Measurements from ENCODE around the gene LRBA. TPM values are rescaled to one million over a fixed set of nuclear protein-coding genes. Genes with fewer than 3 reads are reported as not detected.

The LRBA gene
- total RNA-seq, 5 donors from 2014 or later (not counting 1 experiment from before 2014, with no cell fraction given) = 56.1 to 81.7 (median 56.9) TPM

DNA sequence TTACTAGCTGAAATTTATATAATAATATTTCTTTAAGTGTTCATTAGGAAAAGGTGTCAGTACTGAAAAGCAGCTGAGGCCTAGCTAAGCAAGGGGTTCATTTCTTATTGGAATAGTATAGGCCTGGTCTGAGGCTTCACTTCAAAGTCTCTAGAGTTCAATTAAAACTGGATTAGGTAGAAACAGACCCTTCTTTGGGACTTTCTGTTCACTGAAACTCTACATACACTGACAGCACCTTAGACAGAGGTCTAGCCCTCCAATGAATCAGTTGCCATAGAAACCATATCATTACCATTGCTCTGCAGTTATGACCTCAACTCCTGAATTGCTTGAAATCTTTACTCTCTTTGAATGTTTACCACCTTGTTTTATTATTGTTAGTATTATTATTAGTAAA lies 519.5 kb downstream of the LRBA start:
- no peaks in the 10 kb centered on the region for H3K36me3 ChIP-seq (ENCODE audit: control insufficient read depth in 2 of 2, extremely low read depth in 1 of 2, insufficient read depth in 1 of 2, low read length in 1 of 2)
- H3K4me1 ChIP-seq (ENCODE audit: control insufficient read depth in 1 of 2, extremely low read depth in 1 of 2, insufficient read depth in 2 of 2, low read length in 2 of 2) = no peaks in the 10 kb centered on the region
- Mint-ChIP-seq H3K27me3 (no peaks in the 10 kb centered on the region), H3K36me3 (peaks cover 5% of the 10 kb centered on the region), H3K9me3 (no peaks in the 10 kb centered on the region), H3K4me1 (peaks cover 0 to 3% (median 0%) of the 10 kb centered on the region in 3 donors), H3K4me3 (no peak overlapping the region), H3K27ac (no peak overlapping the region)
- ATAC-seq (replicated peaks in 1 of 4) (no peak), DNase-seq (no peak)
- no peak overlapping the region for H3K4me3 ChIP-seq (ENCODE audit: control insufficient read depth in 1 of 2, extremely low read depth in 1 of 2, low read length in 1 of 2)
- no peaks in the 10 kb centered on the region for H3K9me3 ChIP-seq
- POLR2A ChIA-PET = interaction anchor here (0.6 kb wide), 3 partner anchors 13 to 514 kb away, joined by 3 to 8 read pairs (median 3); no protein-coding TSS in a partner anchor
- H3K27me3 ChIP-seq (replicated peaks in 1 of 2; ENCODE audit: control insufficient read depth in 2 of 2, extremely low read depth in 1 of 2, insufficient read depth in 2 of 2, low read length in 1 of 2) = no peaks in the 10 kb centered on the region
- no peak overlapping the region for H3K27ac ChIP-seq (ENCODE audit: low read length)
- CTCF ChIA-PET = interaction anchor here in 1 of 2 donors (0.6 kb wide), 1 partner anchor 510 kb away, joined by 3 read pairs; no protein-coding TSS in a partner anchor

DNA sequence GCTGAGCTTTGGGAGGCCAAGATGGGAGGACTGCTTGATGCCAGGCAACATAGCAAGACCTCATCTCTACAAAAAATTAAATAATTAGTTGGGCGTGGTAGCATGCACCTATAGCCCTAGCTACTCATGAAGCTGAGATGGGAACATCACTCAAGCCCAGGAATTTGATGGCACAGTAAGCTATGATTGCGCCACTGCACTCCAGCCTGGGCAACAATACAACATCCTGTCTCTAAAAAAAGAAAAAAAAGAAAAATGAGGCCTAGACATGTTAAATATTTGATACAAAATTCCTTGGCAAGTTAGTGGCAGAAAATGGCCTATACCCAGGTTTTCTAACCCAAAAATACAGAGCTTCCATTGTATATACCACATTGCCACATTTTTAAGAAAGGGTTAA lies 521.2 kb downstream of the LRBA start:
- peaks cover 0 to 3% (median 0%) of the 10 kb centered on the region in 3 donors for H3K4me1 Mint-ChIP-seq

DNA sequence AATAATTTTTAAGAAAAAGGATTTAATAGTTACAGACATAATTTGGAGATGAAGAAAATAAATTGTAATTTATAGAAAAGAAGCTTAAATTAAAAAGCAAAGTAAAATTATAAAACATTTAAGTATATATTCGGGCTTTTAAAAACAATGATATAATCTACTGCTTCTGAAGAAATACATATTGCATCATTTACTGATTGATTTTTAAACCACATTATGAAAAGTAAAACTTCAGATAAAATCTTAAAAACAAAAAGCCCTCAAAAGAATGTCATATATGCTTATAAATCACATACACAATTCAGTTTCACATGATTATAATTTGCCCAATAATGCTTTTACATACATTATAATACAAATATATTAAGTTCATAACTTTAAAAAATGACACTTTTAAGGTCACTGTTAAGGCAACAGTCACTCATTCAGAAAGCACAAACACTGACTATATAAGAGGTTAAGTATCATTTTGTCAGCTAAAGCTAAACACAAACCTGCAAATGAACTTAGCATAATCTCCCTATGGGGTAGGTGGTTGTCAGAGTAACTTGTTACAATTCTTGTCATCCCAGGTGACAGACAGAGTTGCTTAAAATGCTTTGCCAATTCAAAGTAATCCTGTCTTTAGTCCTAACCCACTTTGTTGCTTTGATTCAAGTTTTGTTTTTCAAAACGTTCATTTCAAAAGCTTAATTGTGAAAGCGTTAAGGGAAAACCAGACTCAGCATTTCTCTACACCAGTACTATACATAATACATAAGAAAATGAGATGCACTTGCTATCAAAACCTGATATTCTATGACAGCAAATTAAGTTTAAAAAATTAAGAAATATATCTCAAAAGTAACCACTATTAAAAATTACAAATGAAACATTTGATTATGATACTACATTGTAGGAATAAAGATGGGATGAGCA lies 523.7 kb downstream of the LRBA start:
- no peak for ATAC-seq (replicated peaks in 1 of 4)
- Mint-ChIP-seq H3K27me3 (no peaks in the 10 kb centered on the region), H3K27ac (no peak overlapping the region), H3K9me3 (no peaks in the 10 kb centered on the region), H3K36me3 (peaks cover 22% of the 10 kb centered on the region), H3K4me1 (peaks cover 0 to 3% (median 0%) of the 10 kb centered on the region in 3 donors), H3K4me3 (no peak overlapping the region)
- ChIA-PET CTCF (interaction anchor here in 1 of 2 donors (0.7 kb wide), 1 partner anchor 15 kb away, joined by 4 read pairs; no protein-coding TSS in a partner anchor), POLR2A (no interaction called here)
- Histone ChIP-seq H3K36me3 (ENCODE audit: control insufficient read depth in 2 of 2, extremely low read depth in 1 of 2, insufficient read depth in 1 of 2, low read length in 1 of 2) (peaks cover 0 to 6% of the 10 kb centered on the region in 2 donors), H3K9me3 (no peaks in the 10 kb centered on the region), H3K4me3 (ENCODE audit: control insufficient read depth in 1 of 2, extremely low read depth in 1 of 2, low read length in 1 of 2) (no peak overlapping the region), H3K27ac (ENCODE audit: low read length) (no peak overlapping the region), H3K4me1 (ENCODE audit: control insufficient read depth in 1 of 2, extremely low read depth in 1 of 2, insufficient read depth in 2 of 2, low read length in 2 of 2) (no peaks in the 10 kb centered on the region), H3K27me3 (replicated peaks in 1 of 2; ENCODE audit: control insufficient read depth in 2 of 2, extremely low read depth in 1 of 2, insufficient read depth in 2 of 2, low read length in 1 of 2) (no peaks in the 10 kb centered on the region)
- WGBS (ENCODE audit: insufficient coverage) = no CpG with 5 or more reads among the region's 3 CpGs
- no peak for DNase-seq

More for the DNA sequence above, 521.2 kb downstream of the LRBA start:
- peaks cover 0 to 3% of the 10 kb centered on the region in 2 donors for H3K36me3 ChIP-seq (ENCODE audit: control insufficient read depth in 2 of 2, extremely low read depth in 1 of 2, insufficient read depth in 1 of 2, low read length in 1 of 2)
- WGBS (ENCODE audit: insufficient coverage) = no CpG with 5 or more reads among the region's 2 CpGs
- Mint-ChIP-seq H3K4me3 (no peak overlapping the region), H3K27ac (no peak overlapping the region), H3K9me3 (no peaks in the 10 kb centered on the region), H3K36me3 (peaks cover 15% of the 10 kb centered on the region), H3K27me3 (no peaks in the 10 kb centered on the region)
- DNase-seq (no peak), ATAC-seq (replicated peaks in 1 of 4) (no peak)
- H3K9me3 ChIP-seq = no peaks in the 10 kb centered on the region
- no peaks in the 10 kb centered on the region for H3K4me1 ChIP-seq (ENCODE audit: control insufficient read depth in 1 of 2, extremely low read depth in 1 of 2, insufficient read depth in 2 of 2, low read length in 2 of 2)
- H3K27me3 ChIP-seq (replicated peaks in 1 of 2; ENCODE audit: control insufficient read depth in 2 of 2, extremely low read depth in 1 of 2, insufficient read depth in 2 of 2, low read length in 1 of 2) = no peaks in the 10 kb centered on the region
- no peak overlapping the region for H3K4me3 ChIP-seq (ENCODE audit: control insufficient read depth in 1 of 2, extremely low read depth in 1 of 2, low read length in 1 of 2)
- H3K27ac ChIP-seq (ENCODE audit: low read length) = no peak overlapping the region
- ChIA-PET POLR2A (interaction anchor here in 1 of 2 donors (0.7 kb wide), 1 partner anchor 531 kb away, joined by 3 read pairs; no protein-coding TSS in a partner anchor), CTCF (interaction anchor here in 1 of 2 donors (0.6 kb wide), 1 partner anchor 962 kb away, joined by 3 read pairs; no protein-coding TSS in a partner anchor)

DNA sequence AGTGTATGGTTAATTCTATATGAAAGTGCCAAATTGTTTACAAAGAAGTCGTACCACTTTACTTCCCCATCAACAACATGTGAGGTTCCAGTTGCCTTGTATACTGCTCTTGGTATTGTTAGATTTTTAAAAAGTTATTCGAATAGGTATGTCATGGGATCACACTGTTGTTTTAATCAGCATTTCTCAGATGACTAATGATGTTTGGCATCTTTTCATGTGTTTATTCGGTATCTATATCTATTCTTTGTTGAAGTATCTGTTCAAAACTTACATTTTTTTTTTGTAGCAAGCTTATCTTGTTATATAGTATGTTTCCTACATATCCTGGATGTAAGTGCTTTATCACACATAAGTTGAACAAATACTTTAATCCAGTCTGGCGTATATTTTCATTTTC lies 532.5 kb downstream of the LRBA start:
- no peaks in the 10 kb centered on the region for H3K27me3 ChIP-seq (replicated peaks in 1 of 2; ENCODE audit: control insufficient read depth in 2 of 2, extremely low read depth in 1 of 2, insufficient read depth in 2 of 2, low read length in 1 of 2)
- ATAC-seq (replicated peaks in 1 of 4) = no peak
- Mint-ChIP-seq H3K4me3 (no peak overlapping the region), H3K4me1 (no peaks in the 10 kb centered on the region), H3K27ac (no peak overlapping the region), H3K9me3 (no peaks in the 10 kb centered on the region), H3K27me3 (no peaks in the 10 kb centered on the region), H3K36me3 (peaks cover 52% of the 10 kb centered on the region)
- H3K4me1 ChIP-seq (ENCODE audit: control insufficient read depth in 1 of 2, extremely low read depth in 1 of 2, insufficient read depth in 2 of 2, low read length in 2 of 2) = no peaks in the 10 kb centered on the region
- no peak overlapping the region for H3K27ac ChIP-seq (ENCODE audit: low read length)
- ChIA-PET CTCF (no interaction called here), POLR2A (interaction anchor here in 1 of 2 donors (0.5 kb wide), 1 partner anchor 13 kb away, joined by 3 read pairs; no protein-coding TSS in a partner anchor)
- WGBS (ENCODE audit: insufficient coverage) = no CpG with 5 or more reads among the region's 4 CpGs
- H3K36me3 ChIP-seq (ENCODE audit: control insufficient read depth in 2 of 2, extremely low read depth in 1 of 2, insufficient read depth in 1 of 2, low read length in 1 of 2) = peaks cover 4 to 10% of the 10 kb centered on the region in 2 donors
- no peaks in the 10 kb centered on the region for H3K9me3 ChIP-seq
- no peak overlapping the region for H3K4me3 ChIP-seq (ENCODE audit: control insufficient read depth in 1 of 2, extremely low read depth in 1 of 2, low read length in 1 of 2)
- no peak for DNase-seq

DNA sequence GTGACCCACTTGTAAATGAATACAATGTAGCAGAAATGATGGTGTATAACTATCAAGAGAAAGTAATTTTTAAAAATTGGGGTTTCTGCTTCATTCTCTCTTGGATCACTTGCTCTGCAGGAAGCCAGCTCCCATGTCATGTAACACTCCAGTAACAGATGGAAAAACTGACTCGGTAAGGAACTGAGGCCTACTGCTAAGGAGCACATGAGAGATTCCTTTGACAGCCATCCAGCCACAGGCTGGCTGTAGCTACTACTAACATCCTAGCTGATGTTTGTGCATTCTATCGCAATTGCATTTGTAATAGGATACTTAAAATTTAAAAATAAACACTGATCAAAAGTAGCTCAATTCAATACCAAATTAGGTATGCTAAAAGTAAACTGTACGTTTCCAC lies 535.4 kb downstream of the LRBA start:
- no peaks in the 10 kb centered on the region for H3K27me3 Mint-ChIP-seq
- CTCF ChIA-PET = no interaction called here
- H3K4me3 Mint-ChIP-seq = no peak overlapping the region
- H3K27ac Mint-ChIP-seq = no peak overlapping the region
- Histone ChIP-seq H3K27me3 (replicated peaks in 1 of 2; ENCODE audit: control insufficient read depth in 2 of 2, extremely low read depth in 1 of 2, insufficient read depth in 2 of 2, low read length in 1 of 2) (no peaks in the 10 kb centered on the region), H3K36me3 (ENCODE audit: control insufficient read depth in 2 of 2, extremely low read depth in 1 of 2, insufficient read depth in 1 of 2, low read length in 1 of 2) (peaks cover 4% of the 10 kb centered on the region in 2 donors), H3K9me3 (no peaks in the 10 kb centered on the region), H3K4me1 (ENCODE audit: control insufficient read depth in 1 of 2, extremely low read depth in 1 of 2, insufficient read depth in 2 of 2, low read length in 2 of 2) (no peaks in the 10 kb centered on the region), H3K4me3 (ENCODE audit: control insufficient read depth in 1 of 2, extremely low read depth in 1 of 2, low read length in 1 of 2) (no peak overlapping the region), H3K27ac (ENCODE audit: low read length) (no peak overlapping the region)
- no peaks in the 10 kb centered on the region for H3K4me1 Mint-ChIP-seq
- no peaks in the 10 kb centered on the region for H3K9me3 Mint-ChIP-seq
- POLR2A ChIA-PET = interaction anchor here in 1 of 2 donors (0.6 kb wide), 1 partner anchor 101 kb away, joined by 7 read pairs; no protein-coding TSS in a partner anchor
- DNase-seq (no peak), ATAC-seq (replicated peaks in 1 of 4) (no peak)
- WGBS (ENCODE audit: insufficient coverage) = 100% methylated on average over 1 of the region's 3 CpGs
- peaks cover 51% of the 10 kb centered on the region for H3K36me3 Mint-ChIP-seq

DNA sequence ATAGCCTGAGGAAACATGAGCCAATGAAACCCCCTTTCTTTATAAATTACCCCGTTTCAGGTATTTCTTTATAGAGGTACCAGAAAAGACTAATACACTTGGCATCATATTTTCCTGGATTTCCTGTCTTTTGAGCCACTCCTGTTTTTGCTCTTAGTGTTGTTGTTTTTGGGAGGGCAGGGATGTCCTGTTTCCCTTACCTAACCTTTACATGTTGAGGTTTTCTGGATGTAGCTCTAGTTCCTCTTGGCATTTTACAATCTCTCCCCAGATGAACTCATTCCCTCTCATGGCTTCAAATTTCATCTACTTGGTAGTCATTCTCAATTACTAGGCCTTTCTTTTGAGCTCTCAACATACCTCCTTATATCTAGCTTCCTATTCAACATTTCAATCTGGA lies 537.2 kb downstream of the LRBA start:
- Mint-ChIP-seq H3K36me3 (peaks cover 63% of the 10 kb centered on the region), H3K9me3 (no peaks in the 10 kb centered on the region), H3K4me1 (no peaks in the 10 kb centered on the region), H3K27ac (no peak overlapping the region), H3K27me3 (no peaks in the 10 kb centered on the region), H3K4me3 (no peak overlapping the region)
- ATAC-seq (replicated peaks in 1 of 4) (no peak), DNase-seq (no peak)
- Histone ChIP-seq H3K4me1 (ENCODE audit: control insufficient read depth in 1 of 2, extremely low read depth in 1 of 2, insufficient read depth in 2 of 2, low read length in 2 of 2) (no peaks in the 10 kb centered on the region), H3K36me3 (ENCODE audit: control insufficient read depth in 2 of 2, extremely low read depth in 1 of 2, insufficient read depth in 1 of 2, low read length in 1 of 2) (peaks cover 4 to 7% of the 10 kb centered on the region in 2 donors), H3K4me3 (ENCODE audit: control insufficient read depth in 1 of 2, extremely low read depth in 1 of 2, low read length in 1 of 2) (no peak overlapping the region), H3K9me3 (no peaks in the 10 kb centered on the region), H3K27ac (ENCODE audit: low read length) (no peak overlapping the region), H3K27me3 (replicated peaks in 1 of 2; ENCODE audit: control insufficient read depth in 2 of 2, extremely low read depth in 1 of 2, insufficient read depth in 2 of 2, low read length in 1 of 2) (no peaks in the 10 kb centered on the region)
- ChIA-PET POLR2A (interaction anchor here in 1 of 2 donors (0.6 kb wide), 1 partner anchor 623 kb away, joined by 3 read pairs; no protein-coding TSS in a partner anchor), CTCF (no interaction called here)
- no CpG with 5 or more reads among the region's 1 CpG for WGBS (ENCODE audit: insufficient coverage)
